AG04450 (cell line): ENCODE measurements around the gene CHD3. TPM values are rescaled to one million over a fixed set of nuclear protein-coding genes. Genes with fewer than 3 reads are reported as not detected.

Source experiments
- CTCF ChIA-PET: fragments of 300-600, 350-600 bp; formaldehyde crosslinking; extraction: SDS; loops from one replicate; lab custom pipeline; 2022; ENCODE audit warnings: antibody characterized with exemption, inconsistent platforms; lab: Charles Lee
- POLR2A ChIA-PET: fragments of 350-600 bp; formaldehyde crosslinking; extraction: SDS; loops from one replicate; lab custom pipeline; 2021; ENCODE audit warnings: antibody characterized with exemption, inconsistent platforms; lab: Yijun Ruan, JAX
- DNase-seq: peaks from one replicate; pipeline ENCODE4 v3.0.0-alpha.2; 2011; ENCODE audit warnings: low read depth, low spot score
- H3K27ac ChIP-seq: one replicate; pipeline ENCODE4 v1.5.1; 2012; ENCODE audit warnings: low read depth, low read length, control low read depth
- H3K27me3 ChIP-seq: one replicate; pipeline ENCODE4 v1.6.0; 2012; ENCODE audit warnings: low read length; ENCODE audit not compliant: control insufficient read depth, insufficient read depth
- H3K4me3 ChIP-seq: 2 replicates; pipeline ENCODE4 v1.5.1; 2011; ENCODE audit warnings: mild to moderate bottlenecking, low read depth, low read length, control low read depth
- H3K9me3 ChIP-seq: 2 replicates; pipeline ENCODE4 v1.5.1; 2012; ENCODE audit warnings: low read length; ENCODE audit not compliant: control insufficient read depth, insufficient read depth
- polyA plus RNA-seq: library from polyadenylated mRNA; depleted of rRNA; stranded (reverse); fragments of >200 nt; gene quantifications from 2 replicates; pipeline ENCODE4 v1.2.3, GENCODE V29; 2011
- TF ChIP-seq, protein P1 (sequence below): IDR thresholded peaks from 2 replicates; pipeline ENCODE4 v1.5.1; 2011; ENCODE audit warnings: low read depth, low read length, control low read depth, inconsistent platforms

Gene CHD3
- polyA plus RNA-seq, 1 experiment = 50.0 TPM

DNA sequence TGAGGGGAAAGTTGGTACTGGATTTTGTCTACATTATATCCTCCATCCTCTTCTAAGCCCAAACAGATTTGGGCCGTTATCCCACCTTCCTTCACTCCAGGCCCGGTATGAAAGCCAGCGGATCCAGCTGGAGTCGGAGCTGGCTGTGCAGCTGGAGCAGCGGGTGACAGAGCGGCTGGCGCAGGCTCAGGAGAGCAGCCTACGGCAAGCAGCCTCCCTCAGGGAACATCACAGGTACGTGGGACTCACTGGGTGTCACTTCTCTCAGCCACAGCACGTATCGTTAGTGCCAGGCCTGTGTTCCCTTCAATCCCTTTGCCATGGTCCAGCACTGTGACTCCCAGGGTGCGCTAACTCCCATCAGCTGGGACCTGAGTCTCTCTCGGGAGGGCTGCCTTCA is 54.7 kb downstream of the CHD3 start:
- no peak for DNase-seq
- Histone ChIP-seq H3K27ac (no peak overlapping the region), H3K9me3 (no peaks in the 10 kb centered on the region; the same call in 1 of the 2 replicates), H3K27me3 (no peaks in the 10 kb centered on the region), H3K4me3 (no peak overlapping the region)
- ChIA-PET POLR2A (no interaction called here), CTCF (interaction anchor here (0.9 to 2.0 kb wide), 2 partner anchors 13 to 47 kb away, joined by 6 to 8 read pairs; no protein-coding TSS in a partner anchor)
- TF ChIP-seq, protein P1, sequence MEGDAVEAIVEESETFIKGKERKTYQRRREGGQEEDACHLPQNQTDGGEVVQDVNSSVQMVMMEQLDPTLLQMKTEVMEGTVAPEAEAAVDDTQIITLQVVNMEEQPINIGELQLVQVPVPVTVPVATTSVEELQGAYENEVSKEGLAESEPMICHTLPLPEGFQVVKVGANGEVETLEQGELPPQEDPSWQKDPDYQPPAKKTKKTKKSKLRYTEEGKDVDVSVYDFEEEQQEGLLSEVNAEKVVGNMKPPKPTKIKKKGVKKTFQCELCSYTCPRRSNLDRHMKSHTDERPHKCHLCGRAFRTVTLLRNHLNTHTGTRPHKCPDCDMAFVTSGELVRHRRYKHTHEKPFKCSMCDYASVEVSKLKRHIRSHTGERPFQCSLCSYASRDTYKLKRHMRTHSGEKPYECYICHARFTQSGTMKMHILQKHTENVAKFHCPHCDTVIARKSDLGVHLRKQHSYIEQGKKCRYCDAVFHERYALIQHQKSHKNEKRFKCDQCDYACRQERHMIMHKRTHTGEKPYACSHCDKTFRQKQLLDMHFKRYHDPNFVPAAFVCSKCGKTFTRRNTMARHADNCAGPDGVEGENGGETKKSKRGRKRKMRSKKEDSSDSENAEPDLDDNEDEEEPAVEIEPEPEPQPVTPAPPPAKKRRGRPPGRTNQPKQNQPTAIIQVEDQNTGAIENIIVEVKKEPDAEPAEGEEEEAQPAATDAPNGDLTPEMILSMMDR = no peak

DNA sequence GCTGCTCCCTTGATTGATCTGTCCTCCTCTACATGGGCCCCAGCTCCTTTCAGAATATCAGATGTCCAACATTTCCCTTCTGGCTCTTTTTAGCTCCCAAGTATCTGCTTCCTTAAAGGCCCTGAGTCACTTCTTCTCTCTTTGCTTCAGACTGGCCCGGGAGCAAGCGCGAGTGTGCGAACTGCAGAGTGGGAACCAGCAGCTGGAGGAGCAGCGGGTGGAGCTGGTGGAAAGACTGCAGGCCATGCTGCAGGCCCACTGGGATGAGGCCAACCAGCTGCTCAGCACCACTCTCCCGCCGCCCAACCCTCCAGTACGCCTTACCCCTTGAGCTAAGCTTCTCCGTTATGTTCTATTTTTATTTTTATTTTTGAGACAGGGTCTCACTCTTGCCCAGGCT is 55.7 kb downstream of the CHD3 start:
- no peak overlapping the region for H3K4me3 ChIP-seq
- H3K27me3 ChIP-seq = no peaks in the 10 kb centered on the region
- ChIA-PET POLR2A (interaction anchor here (1.2 kb wide), 1 partner anchor 102 kb away, joined by 3 read pairs; no protein-coding TSS in a partner anchor), CTCF (interaction anchor here (0.6 to 2.0 kb wide), 4 partner anchors 33 to 113 kb away, joined by 3 to 6 read pairs (median 4); no protein-coding TSS in a partner anchor)
- TF ChIP-seq, protein P1 = no peak
- DNase-seq = no peak
- no peak overlapping the region for H3K27ac ChIP-seq
- no peaks in the 10 kb centered on the region; the same call in 1 of the 2 replicates for H3K9me3 ChIP-seq

DNA sequence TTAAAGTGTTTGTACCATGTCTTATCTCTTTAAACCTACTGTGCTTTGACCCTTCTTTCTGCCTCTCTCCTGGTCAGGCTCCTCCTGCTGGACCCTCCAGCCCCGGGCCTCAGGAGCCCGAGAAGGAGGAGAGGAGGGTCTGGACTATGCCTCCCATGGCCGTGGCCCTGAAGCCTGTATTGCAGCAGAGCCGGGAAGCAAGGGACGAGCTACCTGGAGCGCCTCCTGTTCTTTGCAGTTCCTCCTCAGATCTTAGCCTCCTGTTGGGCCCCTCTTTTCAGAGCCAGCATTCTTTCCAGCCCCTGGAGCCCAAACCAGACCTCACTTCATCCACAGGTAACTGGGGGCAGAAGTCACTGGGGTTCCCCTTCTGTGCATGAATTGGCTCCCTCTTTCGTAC is 57.1 kb downstream of the CHD3 start:
- H3K27me3 ChIP-seq = no peaks in the 10 kb centered on the region
- no peak for DNase-seq
- peak overlapping the region; percentile 21 for H3K27ac ChIP-seq
- H3K9me3 ChIP-seq = no peaks in the 10 kb centered on the region; the same call in 1 of the 2 replicates
- TF ChIP-seq, protein P1 = no peak
- POLR2A ChIA-PET = no interaction called here
- CTCF ChIA-PET = no interaction called here
- H3K4me3 ChIP-seq = no peak overlapping the region

DNA sequence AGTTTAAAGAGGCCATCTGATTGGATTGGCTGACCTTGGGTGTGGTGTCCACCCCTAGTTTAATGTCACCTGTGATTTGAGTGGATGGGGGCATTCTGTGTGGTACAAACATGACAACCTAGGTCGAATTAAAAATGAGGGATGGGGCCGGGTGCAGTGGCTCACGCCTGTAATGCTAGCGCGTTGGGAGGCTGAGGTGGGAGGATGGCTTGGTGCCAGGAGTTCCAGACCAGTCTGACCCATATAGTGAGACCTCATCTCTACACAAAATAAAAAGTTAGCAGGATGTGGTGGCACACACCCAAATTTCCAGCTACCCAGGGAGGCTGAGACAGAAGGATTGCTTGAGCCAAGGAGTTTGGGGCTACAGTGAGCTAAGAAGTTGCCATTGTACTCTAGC is 57.9 kb downstream of the CHD3 start:
- TF ChIP-seq, protein P1 = no peak
- Histone ChIP-seq H3K4me3 (no peak overlapping the region), H3K27me3 (no peaks in the 10 kb centered on the region), H3K27ac (no peak overlapping the region), H3K9me3 (no peaks in the 10 kb centered on the region; the same call in 1 of the 2 replicates)
- DNase-seq = no peak
- ChIA-PET CTCF (interaction anchor here (1.0 to 1.4 kb wide), 2 partner anchors 8 to 19 kb away, joined by 4 to 5 read pairs; no protein-coding TSS in a partner anchor), POLR2A (no interaction called here)

DNA sequence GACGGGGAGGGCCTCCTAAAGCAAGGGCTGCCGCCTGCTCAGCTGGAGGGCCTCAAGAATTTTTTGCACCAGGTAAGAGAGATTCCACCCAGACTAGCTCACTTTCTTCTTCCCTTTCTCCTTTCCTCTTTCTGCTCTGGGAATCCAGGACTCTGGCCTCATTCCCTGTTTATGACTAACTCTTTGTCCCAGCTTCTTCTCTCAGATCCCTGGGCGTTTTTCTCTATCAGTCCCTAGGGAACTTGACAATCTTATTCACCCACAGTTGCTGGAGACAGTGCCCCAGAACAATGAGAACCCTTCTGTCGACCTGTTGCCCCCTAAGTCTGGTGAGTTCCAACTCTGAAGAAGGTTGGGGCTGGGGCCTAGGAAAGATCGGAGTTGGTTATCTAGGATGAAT is 59.1 kb downstream of the CHD3 start:
- CTCF ChIA-PET = interaction anchor here (0.5 to 2.4 kb wide), 5 partner anchors 11 to 267 kb away, joined by 3 to 6 read pairs (median 4); no protein-coding TSS in a partner anchor
- no peak overlapping the region for H3K27ac ChIP-seq
- H3K9me3 ChIP-seq = no peaks in the 10 kb centered on the region; the same call in 1 of the 2 replicates
- H3K27me3 ChIP-seq = no peaks in the 10 kb centered on the region
- POLR2A ChIA-PET = interaction anchor here (1.0 kb wide), 1 partner anchor 15 kb away, joined by 3 read pairs; the partner anchor contains the start of genes CNTROB and TRAPPC1
- no peak overlapping the region for H3K4me3 ChIP-seq
- TF ChIP-seq, protein P1 = no peak
- DNase-seq = no peak
